ENCODE data around the gene FNBP1L. TPM values are rescaled to one million over a fixed set of nuclear protein-coding genes. Genes with fewer than 3 reads are reported as not detected.

The FNBP1L gene
- total and polyA plus RNA-seq, 9 of the 15 experiments (the other 6 are each of a cell fraction or from before 2014, with no cell fraction given) = 1.4 to 6.9 (median 5.9) TPM

DNA sequence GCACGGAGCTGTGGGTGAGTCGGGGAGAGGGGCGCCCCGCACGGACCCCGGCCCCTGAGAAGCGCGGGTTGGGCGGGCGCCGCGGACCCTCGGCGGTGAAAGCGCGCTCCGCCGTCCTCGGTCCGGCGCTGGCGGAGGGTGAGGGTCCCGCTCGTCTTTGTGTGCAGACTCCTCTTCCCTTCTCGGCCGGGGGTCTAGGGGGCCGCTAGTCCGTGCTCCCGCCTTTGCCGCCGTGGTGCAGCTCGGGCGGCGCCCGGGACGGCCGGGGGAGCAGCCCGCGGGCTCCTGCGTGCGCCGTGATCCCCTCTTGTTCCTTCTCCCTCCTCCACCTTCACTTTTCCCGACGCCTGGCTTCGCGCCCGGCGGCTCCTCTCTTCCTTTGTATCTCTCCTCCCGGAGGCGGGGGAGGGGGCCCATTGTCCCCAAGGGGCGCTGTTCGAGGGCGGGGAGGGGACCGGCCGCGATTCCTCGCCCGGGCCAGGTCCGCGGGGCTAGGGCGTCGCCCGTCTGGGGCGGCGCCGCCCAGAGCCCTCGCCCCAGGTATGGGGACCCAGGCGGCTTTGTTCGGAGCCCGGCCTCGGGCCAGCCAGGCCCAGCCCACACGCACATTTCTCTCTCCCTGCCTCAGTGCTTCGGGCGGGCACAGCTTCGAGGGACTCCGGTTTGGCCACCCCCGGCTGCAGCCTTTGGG is 519 bp downstream of the FNBP1L start (continued):
- TF ChIP-seq ZNF639 (CRISPR knock-in tag; conservative IDR thresholded peaks at IDR 0.05 in 1 of 2, IDR thresholded peaks at IDR 0.05 in 1 of 2) (no peak), MXD1 (CRISPR knock-in tag; IDR thresholded peaks at IDR 0.05; ENCODE audit: borderline replicate concordance, poor library complexity, severe bottlenecking) (no peak), NFIC (IDR thresholded peaks at IDR 0.05) (peak; percentile 56), RBM17 (IDR thresholded peaks at IDR 0.05; ENCODE audit: borderline replicate concordance, low read depth, low read length) (no peak), CREB1 (IDR thresholded peaks at IDR 0.05) (no peak), CREB1 (CRISPR knock-in tag; IDR thresholded peaks at IDR 0.05) (no peak), TAF7 (tag; IDR thresholded peaks at IDR 0.05) (no peak), CBFA2T2 (conservative IDR thresholded peaks at IDR 0.05) (no peak), ZFX (CRISPR knock-in tag; IDR thresholded peaks at IDR 0.05) (peak; percentile 24; the same call in 1 of the 2 replicates), FOXJ2 (tag; IDR thresholded peaks at IDR 0.05) (no peak), NR3C1 (CRISPR knock-in tag; IDR thresholded peaks at IDR 0.05) (no peak), MCM7 (IDR thresholded peaks at IDR 0.05) (no peak), CHD1 (IDR thresholded peaks at IDR 0.05; ENCODE audit: low read length) (no peak), SMARCB1 (IDR thresholded peaks at IDR 0.05; ENCODE audit: insufficient read length, low read depth) (no peak), SMAD4 (CRISPR knock-in tag; conservative IDR thresholded peaks at IDR 0.05) (peak; percentile 32)
- TF ChIP-seq, protein P1, sequence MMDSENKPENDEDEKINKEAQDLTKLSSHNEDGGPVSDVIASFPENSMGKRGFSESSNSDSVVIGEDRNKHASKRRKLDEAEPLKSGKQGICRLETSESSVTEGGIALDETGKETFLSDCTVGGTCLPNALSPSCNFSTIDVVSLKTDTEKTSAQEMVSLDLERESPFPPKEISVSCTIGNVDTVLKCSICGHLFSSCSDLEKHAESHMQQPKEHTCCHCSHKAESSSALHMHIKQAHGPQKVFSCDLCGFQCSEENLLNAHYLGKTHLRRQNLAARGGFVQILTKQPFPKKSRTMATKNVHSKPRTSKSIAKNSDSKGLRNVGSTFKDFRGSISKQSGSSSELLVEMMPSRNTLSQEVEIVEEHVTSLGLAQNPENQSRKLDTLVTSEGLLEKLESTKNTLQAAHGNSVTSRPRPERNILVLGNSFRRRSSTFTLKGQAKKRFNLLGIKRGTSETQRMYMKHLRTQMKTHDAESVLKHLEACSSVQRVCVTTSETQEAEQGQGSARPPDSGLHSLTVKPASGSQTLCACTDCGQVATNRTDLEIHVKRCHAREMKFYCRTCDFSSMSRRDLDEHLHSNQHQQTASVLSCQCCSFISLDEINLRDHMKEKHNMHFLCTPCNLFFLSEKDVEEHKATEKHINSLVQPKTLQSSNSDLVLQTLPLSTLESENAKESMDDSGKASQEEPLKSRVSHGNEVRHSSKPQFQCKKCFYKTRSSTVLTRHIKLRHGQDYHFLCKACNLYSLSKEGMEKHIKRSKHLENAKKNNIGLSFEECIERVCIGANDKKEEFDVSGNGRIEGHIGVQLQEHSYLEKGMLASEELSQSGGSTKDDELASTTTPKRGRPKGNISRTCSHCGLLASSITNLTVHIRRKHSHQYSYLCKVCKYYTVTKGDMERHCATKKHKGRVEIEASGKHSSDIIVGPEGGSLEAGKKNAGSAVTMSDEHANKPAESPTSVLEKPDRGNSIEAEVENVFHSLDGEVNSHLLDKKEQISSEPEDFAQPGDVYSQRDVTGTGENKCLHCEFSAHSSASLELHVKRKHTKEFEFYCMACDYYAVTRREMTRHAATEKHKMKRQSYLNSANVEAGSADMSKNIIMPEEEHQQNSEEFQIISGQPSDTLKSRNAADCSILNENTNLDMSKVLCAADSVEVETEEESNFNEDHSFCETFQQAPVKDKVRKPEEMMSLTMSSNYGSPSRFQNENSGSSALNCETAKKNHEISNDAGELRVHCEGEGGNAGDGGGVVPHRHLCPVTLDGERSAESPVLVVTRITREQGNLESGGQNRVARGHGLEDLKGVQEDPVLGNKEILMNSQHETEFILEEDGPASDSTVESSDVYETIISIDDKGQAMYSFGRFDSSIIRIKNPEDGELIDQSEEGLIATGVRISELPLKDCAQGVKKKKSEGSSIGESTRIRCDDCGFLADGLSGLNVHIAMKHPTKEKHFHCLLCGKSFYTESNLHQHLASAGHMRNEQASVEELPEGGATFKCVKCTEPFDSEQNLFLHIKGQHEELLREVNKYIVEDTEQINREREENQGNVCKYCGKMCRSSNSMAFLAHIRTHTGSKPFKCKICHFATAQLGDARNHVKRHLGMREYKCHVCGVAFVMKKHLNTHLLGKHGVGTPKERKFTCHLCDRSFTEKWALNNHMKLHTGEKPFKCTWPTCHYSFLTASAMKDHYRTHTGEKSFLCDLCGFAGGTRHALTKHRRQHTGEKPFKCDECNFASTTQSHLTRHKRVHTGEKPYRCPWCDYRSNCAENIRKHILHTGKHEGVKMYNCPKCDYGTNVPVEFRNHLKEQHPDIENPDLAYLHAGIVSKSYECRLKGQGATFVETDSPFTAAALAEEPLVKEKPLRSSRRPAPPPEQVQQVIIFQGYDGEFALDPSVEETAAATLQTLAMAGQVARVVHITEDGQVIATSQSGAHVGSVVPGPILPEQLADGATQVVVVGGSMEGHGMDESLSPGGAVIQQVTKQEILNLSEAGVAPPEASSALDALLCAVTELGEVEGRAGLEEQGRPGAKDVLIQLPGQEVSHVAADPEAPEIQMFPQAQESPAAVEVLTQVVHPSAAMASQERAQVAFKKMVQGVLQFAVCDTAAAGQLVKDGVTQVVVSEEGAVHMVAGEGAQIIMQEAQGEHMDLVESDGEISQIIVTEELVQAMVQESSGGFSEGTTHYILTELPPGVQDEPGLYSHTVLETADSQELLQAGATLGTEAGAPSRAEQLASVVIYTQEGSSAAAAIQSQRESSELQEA (IDR thresholded peaks at IDR 0.05; ENCODE audit: low read depth) = no peak
- TF ChIP-seq, protein P2, sequence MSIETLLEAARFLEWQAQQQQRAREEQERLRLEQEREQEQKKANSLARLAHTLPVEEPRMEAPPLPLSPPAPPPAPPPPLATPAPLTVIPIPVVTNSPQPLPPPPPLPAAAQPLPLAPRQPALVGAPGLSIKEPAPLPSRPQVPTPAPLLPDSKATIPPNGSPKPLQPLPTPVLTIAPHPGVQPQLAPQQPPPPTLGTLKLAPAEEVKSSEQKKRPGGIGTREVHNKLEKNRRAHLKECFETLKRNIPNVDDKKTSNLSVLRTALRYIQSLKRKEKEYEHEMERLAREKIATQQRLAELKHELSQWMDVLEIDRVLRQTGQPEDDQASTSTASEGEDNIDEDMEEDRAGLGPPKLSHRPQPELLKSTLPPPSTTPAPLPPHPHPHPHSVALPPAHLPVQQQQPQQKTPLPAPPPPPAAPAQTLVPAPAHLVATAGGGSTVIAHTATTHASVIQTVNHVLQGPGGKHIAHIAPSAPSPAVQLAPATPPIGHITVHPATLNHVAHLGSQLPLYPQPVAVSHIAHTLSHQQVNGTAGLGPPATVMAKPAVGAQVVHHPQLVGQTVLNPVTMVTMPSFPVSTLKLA (conservative IDR thresholded peaks at IDR 0.05) = no peak
